Measurements from ENCODE around the gene CFD.
"Not testable (repeated sequence)": the region's sequence is repeated elsewhere in the genome, so short reads cannot be mapped to it uniquely, and the experiment has no call there.

CFD gene

DNA sequence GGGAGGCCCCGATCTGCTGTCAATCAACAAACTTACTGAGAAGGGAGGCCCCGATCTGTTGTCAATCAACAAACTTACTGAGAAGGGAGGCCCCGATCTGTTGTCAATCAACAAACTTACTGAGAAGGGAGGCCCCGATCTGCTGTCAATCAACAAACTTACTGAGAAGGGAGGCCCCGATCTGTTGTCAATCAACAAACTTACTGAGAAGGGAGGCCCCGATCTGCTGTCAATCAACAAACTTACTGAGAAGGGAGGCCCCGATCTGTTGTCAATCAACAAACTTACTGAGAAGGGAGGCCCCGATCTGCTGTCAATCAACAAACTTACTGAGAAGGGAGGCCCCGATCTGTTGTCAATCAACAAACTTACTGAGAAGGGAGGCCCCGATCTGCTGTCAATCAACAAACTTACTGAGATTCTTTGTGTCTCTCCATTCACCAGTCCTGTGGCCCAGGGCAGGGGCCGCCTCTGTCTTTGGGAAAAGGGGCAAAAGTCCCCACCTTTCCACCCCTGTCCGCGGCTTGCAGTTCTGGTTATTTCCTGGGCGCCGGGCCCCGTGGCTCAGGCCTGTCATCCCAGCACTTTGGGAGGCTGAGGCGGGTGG is 5.7 kb upstream of the CFD start:
- DNase-seq = not testable (repeated sequence)

GRCh38 chr19:854549-854948 is 4.9 kb upstream of the CFD start:
- no peak for DNase-seq

GRCh38 chr19:855142-855541 is 4.3 kb upstream of the CFD start:
- DNase-seq = no peak

DNA sequence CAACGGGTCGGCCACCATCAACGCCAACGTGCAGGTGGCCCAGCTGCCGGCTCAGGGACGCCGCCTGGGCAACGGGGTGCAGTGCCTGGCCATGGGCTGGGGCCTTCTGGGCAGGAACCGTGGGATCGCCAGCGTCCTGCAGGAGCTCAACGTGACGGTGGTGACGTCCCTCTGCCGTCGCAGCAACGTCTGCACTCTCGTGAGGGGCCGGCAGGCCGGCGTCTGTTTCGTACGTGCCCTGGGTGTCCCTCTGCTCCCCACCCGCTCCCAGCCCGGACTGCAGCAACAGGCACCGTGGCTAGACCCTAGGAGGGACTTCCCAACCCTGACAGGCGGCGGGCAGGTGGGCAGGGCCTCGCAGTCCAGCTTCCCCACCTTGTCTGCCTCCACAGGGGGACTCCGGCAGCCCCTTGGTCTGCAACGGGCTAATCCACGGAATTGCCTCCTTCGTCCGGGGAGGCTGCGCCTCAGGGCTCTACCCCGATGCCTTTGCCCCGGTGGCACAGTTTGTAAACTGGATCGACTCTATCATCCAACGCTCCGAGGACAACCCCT is 3.8 kb upstream of the CFD start:
- DNase-seq = no peak

DNA sequence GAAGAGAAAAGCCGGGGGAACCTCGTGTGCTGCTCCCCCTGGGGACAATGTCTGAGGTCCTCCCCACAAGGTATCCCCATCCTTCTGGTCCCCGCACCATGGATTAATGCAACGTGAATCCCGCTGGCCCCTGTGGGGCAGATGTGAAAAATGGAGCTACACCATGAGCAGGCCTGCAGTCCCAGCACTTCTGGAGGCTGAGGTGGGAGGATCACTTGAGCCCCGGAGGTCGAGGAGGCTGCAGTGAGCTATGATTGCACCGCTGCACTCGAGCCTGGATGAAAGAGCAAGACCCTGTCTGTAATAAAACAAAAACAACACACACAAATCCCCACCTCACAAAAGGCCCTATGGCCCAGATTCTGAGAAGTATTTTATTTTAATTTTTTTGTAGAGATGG is 1.2 kb upstream of the CFD start:
- DNase-seq = no peak

DNA sequence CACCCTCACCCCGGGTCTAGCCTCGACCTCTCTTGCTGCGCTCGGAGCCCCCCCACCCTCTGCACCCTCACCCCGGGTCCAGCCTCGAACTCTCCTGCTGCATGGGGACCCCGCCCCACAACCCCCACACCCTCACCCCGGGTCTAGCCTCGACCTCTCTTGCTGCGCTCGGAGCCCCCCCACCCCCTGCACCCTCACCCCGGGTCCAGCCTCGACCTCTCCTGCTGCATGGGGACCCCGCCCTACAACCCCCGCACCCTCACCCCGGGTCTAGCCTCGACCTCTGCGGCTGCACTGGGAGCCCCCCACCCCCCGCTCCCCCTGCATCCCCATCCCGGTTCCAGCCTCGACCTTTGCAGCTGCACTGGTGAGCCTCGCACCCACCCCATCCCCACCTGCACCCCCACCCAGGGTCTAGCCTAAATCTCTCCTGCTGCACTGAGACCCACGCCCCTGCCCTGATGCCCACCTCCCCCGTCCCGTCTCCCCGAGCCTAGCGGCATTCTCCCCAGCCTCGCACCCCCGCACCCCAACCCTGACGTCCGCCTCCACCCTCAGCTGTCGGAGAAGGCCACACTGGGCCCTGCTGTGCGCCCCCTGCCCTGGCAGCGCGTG is 1.8 kb downstream of the CFD start:
- DNase-seq = no peak

GRCh38 chr19:861756-862580 is 2.5 kb downstream of the CFD start:
- DNase-seq = peak; percentile 46

GRCh38 chr19:862581-863314 is 3.3 kb downstream of the CFD start:
- no peak for DNase-seq

- DNase-seq = no peak
These were observed 3.8 kb downstream of the CFD start for GRCh38 chr19:863315-863620.

DNA sequence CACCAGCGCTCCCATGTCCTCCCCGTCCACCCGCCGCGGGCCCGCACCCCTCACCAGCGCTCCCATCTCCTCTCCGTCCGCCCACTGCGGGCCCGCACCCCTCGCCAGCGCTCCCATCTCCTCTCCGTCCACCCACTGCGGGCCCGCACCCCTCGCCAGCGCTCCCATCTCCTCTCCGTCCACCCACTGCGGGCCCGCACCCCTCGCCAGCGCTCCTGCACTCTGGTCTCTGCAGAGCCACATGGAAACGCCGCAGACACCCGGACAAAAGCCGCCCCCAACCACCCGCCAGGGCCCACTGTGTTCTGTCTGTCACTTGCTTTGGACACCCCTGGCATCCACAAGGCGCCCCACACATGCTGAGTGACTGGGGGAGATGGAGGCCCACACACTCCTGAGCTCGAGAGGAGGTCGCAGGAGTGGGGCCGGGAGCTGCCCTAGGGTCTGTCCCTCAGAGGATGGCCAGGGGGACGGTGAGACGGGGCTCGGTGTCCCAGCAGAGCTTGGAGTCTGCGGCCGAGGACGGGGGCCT is 7.4 kb downstream of the CFD start:
- DNase-seq = no peak

DNA sequence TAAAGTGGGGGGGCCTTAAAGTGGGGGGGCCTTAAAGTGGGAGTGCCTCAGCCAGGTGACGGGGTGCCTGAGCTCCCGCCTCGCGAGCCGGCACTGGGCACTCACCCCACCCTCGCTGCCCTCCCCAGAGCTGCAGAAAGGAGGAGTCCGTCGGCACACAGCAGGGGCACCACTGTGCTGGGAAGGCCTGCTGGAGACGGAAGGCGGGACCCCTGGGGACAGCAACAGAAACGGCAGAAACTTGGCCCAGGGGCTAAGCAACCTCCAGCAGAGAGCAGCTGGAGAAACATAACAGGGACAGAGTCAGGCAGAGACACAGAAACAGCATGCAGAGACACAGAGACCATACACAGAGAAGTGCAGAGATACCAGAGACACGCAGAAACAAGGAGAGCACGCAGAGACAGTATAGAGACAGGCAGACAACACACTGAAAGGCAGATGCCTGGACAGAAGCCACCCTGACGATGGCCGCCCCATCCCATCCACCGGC is 7.9 kb downstream of the CFD start:
- no peak for DNase-seq

DNA sequence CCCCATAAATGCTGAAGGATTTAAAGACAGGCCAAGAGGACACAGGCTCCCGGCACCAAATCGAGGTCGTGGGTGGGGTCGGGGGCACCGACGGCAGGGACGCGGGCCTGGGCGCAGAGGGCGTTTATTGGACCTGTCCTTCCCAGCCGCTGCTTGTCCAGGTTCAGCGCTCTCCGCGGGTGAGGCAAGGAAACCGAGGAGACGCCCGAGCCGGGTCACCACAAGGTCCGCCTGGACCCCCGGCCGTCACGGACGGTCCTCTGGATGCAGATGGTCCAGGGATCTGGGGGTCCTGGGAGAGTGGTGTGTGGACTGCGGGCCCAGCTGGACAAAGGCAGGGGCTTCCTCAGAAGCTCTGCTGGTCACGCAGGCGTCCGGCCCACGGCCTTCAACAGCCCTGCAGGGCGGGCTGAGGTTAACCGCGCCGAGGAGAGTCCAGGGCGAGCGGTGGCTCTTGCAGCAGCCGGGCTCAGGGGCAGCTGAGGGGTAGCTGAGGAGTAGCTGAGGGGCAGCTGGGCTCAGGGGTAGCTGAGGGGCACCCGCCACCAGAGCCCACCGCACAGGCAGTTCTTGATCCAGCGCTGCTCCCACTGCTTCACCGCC is 8.5 kb downstream of the CFD start:
- no peak for DNase-seq

GRCh38 chr19:868458-869244 is 9.2 kb downstream of the CFD start:
- no peak for DNase-seq

DNA sequence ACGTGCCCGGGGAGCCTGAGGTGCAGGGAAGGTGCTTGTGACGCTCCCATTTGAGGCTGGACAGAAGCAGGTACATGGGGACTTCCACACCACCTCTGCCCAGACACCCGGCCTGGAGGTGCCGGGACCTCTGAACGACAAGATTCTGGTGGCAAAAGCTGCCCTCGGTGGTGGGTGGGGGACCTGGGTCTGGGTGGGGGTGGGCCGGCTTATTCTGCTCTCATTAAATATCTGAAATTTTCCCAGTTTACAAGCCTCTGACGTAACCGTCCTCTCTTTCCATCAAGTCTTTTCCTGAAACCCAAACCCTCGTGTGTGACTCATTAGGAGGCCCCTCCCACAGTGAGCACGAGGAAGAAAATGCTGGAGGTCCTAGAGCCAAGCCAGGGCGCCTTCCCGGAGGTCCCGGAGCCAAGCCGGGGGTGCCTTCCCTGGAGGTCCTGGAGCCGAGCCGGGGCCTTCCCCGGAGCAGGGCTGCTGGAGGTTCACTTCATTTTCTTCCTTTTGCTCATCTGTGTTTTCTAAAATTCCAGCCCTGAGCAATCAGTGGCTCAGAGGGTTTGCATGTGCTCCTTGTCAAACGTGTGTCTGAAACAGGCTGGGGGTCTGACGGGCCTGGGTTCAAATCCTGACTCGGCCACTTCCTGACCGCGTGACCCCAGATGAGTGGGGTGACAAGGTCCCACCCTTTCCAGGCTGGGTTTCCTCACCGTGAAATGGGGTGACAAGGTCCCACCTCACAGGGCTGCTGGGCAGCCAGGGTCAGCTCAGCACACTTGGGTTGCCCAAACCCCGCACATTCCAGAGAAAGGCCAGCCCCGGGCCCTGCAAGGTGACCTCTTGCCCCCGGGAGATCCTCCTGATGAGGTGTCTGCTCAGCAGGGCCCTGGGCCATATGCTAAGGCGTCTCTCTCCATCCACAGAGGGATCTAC is 10.0 kb downstream of the CFD start:
- DNase-seq = no peak

DNA sequence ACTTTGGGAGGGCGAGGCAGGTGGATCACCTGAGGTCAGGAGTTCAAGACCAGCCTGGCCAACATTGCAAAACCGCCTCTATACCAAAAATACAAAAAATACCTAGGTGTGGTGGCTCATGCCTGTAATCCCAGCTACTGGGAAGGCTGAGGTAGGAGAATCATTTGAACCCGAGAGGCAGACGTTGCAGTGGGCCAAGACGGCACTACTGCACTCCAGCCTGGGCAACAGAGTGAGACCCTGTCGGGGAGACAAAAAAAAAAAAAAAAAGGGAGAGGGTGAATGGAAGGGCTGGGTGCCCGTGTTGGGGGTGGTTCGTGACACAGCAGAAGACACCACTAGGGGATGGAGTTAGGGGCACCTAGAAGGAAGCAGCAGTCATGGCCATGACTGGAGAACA is 10.8 kb downstream of the CFD start:
- DNase-seq = no peak

DNA sequence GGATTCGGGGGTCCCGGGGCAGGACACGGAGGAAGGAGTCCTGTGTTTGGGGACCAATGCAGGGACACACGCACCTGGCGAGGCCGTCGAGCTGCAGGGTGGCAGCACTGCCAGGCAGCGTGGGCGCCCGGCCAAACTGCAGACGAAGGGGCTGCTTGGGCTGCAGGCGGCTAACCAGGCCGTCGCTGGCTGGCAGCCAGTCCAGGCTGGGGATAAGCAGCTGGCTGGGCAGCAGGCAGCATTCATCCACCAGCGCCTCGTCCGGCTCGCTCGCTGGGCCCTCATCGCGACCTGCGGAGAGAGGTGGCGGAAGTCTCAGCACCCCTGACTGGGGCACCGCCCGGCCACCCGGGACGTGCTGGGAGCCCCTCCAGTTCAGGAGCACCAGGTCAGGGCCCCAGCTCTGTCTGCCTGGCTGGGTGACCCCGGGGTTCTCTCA is 11.5 kb downstream of the CFD start:
- DNase-seq = peak; percentile 16

DNA sequence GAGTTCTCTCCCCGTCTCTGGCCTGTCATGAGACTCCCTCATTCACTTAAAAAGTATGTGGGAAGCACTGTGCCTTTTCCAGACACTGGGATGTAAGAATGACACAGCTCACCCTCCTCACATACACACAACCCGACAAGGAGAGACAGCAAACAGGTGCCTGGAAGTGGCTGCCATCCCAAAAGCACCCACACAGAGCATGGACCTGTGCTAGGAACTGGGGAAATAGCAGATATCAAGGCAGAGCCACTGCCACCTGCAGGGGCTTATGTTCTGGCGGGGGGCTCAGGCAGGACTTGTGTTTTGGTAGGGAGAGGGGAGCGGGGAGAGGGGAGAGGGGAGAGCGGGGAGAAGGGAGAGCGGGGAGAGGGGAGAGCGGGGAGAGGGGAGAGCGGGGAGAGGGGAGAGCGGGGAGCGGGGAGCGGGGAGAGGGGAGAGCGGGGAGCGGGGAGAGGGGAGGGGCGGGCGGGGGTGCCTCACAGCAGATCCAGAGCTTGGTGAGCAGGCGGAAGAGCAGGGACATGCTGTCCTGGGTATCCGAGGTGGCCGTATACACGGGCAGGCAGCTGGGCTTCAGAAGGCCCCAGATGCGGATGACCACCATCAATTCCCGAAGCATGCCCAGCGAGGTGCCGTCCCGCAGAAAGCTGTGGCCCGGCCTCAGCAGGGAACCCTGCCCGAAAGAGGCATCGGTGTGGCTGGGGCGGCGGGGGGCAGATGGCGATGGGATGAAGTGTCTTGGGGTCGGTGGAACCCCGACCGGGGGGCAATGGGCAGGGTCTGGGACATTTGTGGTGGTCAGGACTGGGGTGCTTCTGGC is 12.2 kb downstream of the CFD start:
- no peak for DNase-seq

DNA sequence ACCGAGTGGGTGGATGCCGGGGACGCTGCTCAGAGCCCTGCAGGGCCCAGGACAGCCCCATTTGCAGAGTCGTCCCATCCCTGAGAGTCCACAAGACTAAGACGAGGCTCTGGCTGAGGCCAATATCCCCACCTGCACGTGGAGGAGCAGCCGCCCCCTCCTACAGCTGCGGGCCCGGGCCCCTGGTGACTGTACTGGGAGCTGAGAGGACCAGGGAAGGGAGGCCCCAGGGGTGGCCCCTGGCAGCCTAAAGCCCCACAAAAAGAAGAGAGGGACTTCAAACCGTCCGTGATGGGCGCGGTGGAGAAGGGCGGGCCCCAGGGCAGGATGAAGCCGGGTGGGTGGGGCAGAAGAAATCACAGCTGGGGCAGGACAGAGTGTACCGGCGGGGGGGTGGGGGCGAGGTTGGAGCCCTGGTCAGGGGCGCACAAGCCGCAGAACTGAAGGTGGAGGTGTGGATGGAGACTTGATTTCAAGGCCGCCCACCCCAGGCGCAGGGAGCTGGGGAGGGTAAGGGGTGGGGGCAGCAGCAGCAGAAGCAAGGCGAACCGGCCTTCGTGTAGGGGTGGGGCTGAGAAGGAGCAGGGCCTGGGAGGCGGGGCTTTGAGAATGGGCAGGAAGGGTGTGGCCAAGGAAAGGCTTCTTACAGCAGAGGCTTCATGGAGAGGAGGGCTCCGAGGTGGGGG is 12.9 kb downstream of the CFD start:
- DNase-seq = peak; percentile 22

- DNase-seq = no peak
These were observed 13.6 kb downstream of the CFD start for GRCh38 chr19:873084-873483.
